ENCODE results near the gene BMAL1.

GRCh38 chr11:13378316-13378715, 100.7 kb downstream of the BMAL1 start:
- TF ChIP-seq CTCF (IDR thresholded peaks at IDR 0.05) (no peak), POLR2A (IDR thresholded peaks at IDR 0.05) (no peak)

All from thyroid gland (tissue), 4 donors.